GM12878 (cell line): ENCODE data around the gene LYRM4. TPM values are rescaled to one million over a fixed set of nuclear protein-coding genes. Genes with fewer than 3 reads are reported as not detected.

Experiments used
- ATAC-seq: fragments of 200-7000 bp; cut with Tn5 transposase; 3 replicates; pipeline ENCODE4 v1.9.1; 2020; ENCODE audit warnings: mild to moderate bottlenecking, moderate library complexity
- BruUV-seq: library from RNA; stranded (reverse); fragments of 400-500 nt; replicated peaks from 2 replicates; lab custom pipeline; 2021; lab: Mats Ljungman, UMichigan
- CTCF ChIA-PET: fragments of 300-600 bp; sonication (Branson Sonifier 250); formaldehyde crosslinking; extraction: SDS; loops from one replicate; lab custom pipeline; 2021; ENCODE audit warnings: inconsistent platforms; lab: Yijun Ruan, JAX
- POLR2A ChIA-PET: fragments of 350-600 bp; formaldehyde crosslinking; extraction: SDS; loops from one replicate; lab custom pipeline; 2021; ENCODE audit warnings: inconsistent platforms; lab: Charles Lee
- RAD21 ChIA-PET: fragments of 300-600 bp; sonication (Branson Sonifier 250); formaldehyde crosslinking; loops from one replicate; lab custom pipeline; 2023; ENCODE audit warnings: antibody characterized with exemption; ENCODE audit not compliant: unreplicated experiment; lab: Charles Lee
- SMC1A ChIA-PET: fragments of 300-600 bp; sonication (Branson Sonifier 250); formaldehyde crosslinking; loops from one replicate; lab custom pipeline; 2023; ENCODE audit not compliant: unreplicated experiment, uncharacterized antibody; lab: Charles Lee
- DNase-seq: peaks from one replicate; pipeline ENCODE4 v3.0.0-alpha.2; 2011; ENCODE audit warnings: low read depth, low spot score
- FAIRE-seq: peaks from 3 replicates; lab custom pipeline; 2011; peaks lifted over from hg19 to GRCh38; lab: Jason Lieb, UNC
- H2AFZ ChIP-seq: 2 replicates; pipeline ENCODE4 v1.6.0; 2011; ENCODE audit warnings: low read depth, low read length, control low read depth; ENCODE audit not compliant: control insufficient read depth
- H3K27ac ChIP-seq: 2 replicates; pipeline ENCODE4 v1.5.1; 2011; ENCODE audit warnings: control low read depth; ENCODE audit not compliant: control insufficient read depth, insufficient read depth
- H3K27me3 ChIP-seq, 2 experiments: replicated peaks in 1 of 2; 2 replicates each; pipeline versions ENCODE4 v1.6.0 to v1.6.1; 2011; ENCODE audit warnings: low read length in 1 of 2; ENCODE audit not compliant: control insufficient read depth in 2 of 2, insufficient read depth in 2 of 2
- H3K36me3 ChIP-seq, 2 experiments: 2 replicates each; pipeline ENCODE4 v1.5.1; 2011; ENCODE audit warnings: low read length in 1 of 2; ENCODE audit not compliant: control insufficient read depth in 2 of 2, insufficient read depth in 2 of 2
- H3K4me1 ChIP-seq: 2 replicates; pipeline ENCODE4 v1.6.1; 2011; ENCODE audit warnings: mild to moderate bottlenecking, low read length, moderate library complexity, mixed read lengths; ENCODE audit not compliant: control insufficient read depth, insufficient read depth
- H3K4me2 ChIP-seq: 2 replicates; pipeline ENCODE4 v1.6.0; 2011; ENCODE audit warnings: control low read depth; ENCODE audit not compliant: control insufficient read depth, insufficient read depth
- H3K4me3 ChIP-seq: fragments of 200-600 bp; sonication (generic); 2 replicates; pipeline ENCODE4 v1.5.1; 2016
- H3K79me2 ChIP-seq: 2 replicates; pipeline ENCODE4 v1.6.0; 2011; ENCODE audit warnings: low read length; ENCODE audit not compliant: control insufficient read depth, insufficient read depth
- H3K9ac ChIP-seq: 2 replicates; pipeline ENCODE4 v1.8.0; 2011; ENCODE audit warnings: low read length, control low read depth, mixed read lengths; ENCODE audit not compliant: control insufficient read depth, insufficient read depth
- H3K9me3 ChIP-seq: replicated peaks from 3 replicates; pipeline ENCODE4 v1.5.1; 2011; ENCODE audit warnings: mild to moderate bottlenecking, low read length; ENCODE audit not compliant: control insufficient read depth, insufficient read depth
- H4K20me1 ChIP-seq: 2 replicates; pipeline ENCODE4 v1.6.0; 2011; ENCODE audit not compliant: control insufficient read depth, insufficient read depth
- ASH2L ChIP-seq: fragments of 300-600, 200-600 bp; sonication (generic); IDR thresholded peaks from 2 replicates; pipeline ENCODE4 v1.6.1; 2017; ENCODE audit warnings: low read depth, mild to moderate bottlenecking, borderline replicate concordance
- ATF3 ChIP-seq: IDR thresholded peaks from 2 replicates; pipeline ENCODE4 v1.6.1; 2011; ENCODE audit warnings: low read depth, mild to moderate bottlenecking, low read length, moderate library complexity, borderline replicate concordance; ENCODE audit errors: extremely low read depth
- CBFB ChIP-seq: IDR thresholded peaks from 2 replicates; pipeline ENCODE4 v1.6.1; 2016; ENCODE audit warnings: antibody characterized with exemption, low read depth
- CBX5 ChIP-seq: sonication (generic); IDR thresholded peaks from 2 replicates; pipeline ENCODE4 v1.6.1; 2016; ENCODE audit warnings: low read depth, moderate library complexity, mild to moderate bottlenecking, inconsistent platforms
- CHD2 ChIP-seq: IDR thresholded peaks from 2 replicates; pipeline ENCODE4 v1.6.1; 2011; ENCODE audit warnings: low read depth, low read length, improper control_type of control experiment, borderline replicate concordance
- CREB1 ChIP-seq: IDR thresholded peaks from 2 replicates; pipeline ENCODE4 v1.6.1; 2012; ENCODE audit warnings: low read depth, mild to moderate bottlenecking, inconsistent platforms
- JUNB ChIP-seq: IDR thresholded peaks from 2 replicates; pipeline ENCODE4 v1.6.1; 2016; ENCODE audit warnings: antibody characterized with exemption, mild to moderate bottlenecking
- SMARCA5 ChIP-seq: fragments of 450-650 bp; IDR thresholded peaks from 2 replicates; pipeline ENCODE4 v1.6.1; 2017; ENCODE audit warnings: mild to moderate bottlenecking
- SP1 ChIP-seq: IDR thresholded peaks from one replicate; pipeline ENCODE4 v1.6.1; 2011; ENCODE audit warnings: low read depth, low read length
- SREBF1 ChIP-seq: IDR thresholded peaks from 2 replicates; pipeline ENCODE4 v1.6.1; 2012; ENCODE audit warnings: mild to moderate bottlenecking, low read length
- SRF ChIP-seq, 2 experiments: IDR thresholded peaks; 2 replicates each; pipeline ENCODE4 v1.6.1; 2011; ENCODE audit warnings: low read depth in 2 of 2, low read length in 2 of 2, mild to moderate bottlenecking in 1 of 2, moderate library complexity in 1 of 2
- TAF1 ChIP-seq: IDR thresholded peaks from 2 replicates; pipeline ENCODE4 v1.6.1; 2011; ENCODE audit warnings: mild to moderate bottlenecking, low read depth, low read length, borderline replicate concordance
- ZBED1 ChIP-seq: IDR thresholded peaks from 2 replicates; pipeline ENCODE4 v1.6.1; 2016; ENCODE audit warnings: borderline replicate concordance
- ZBTB40 ChIP-seq: fragments of 450-650 bp; IDR thresholded peaks from 2 replicates; pipeline ENCODE4 v1.6.1; 2016; ENCODE audit warnings: mild to moderate bottlenecking, moderate library complexity, borderline replicate concordance
- ZNF217 ChIP-seq: fragments of 450-650 bp; IDR thresholded peaks from 2 replicates; pipeline ENCODE4 v1.6.1; 2017; ENCODE audit warnings: antibody characterized with exemption, mild to moderate bottlenecking
- ZNF592 ChIP-seq: fragments of 450-650 bp; IDR thresholded peaks from 2 replicates; pipeline ENCODE4 v1.6.1; 2017; ENCODE audit warnings: mild to moderate bottlenecking, moderate library complexity
- WGBS: methylation state at CpG from one replicate; pipeline ENCODE4 v1.1.6; 2016; ENCODE audit warnings: low lambda C conversion rate; ENCODE audit not compliant: insufficient replicate concordance, insufficient coverage; ENCODE audit errors: missing lambda C conversion rate; 5-methylcytosine and 5-hydroxymethylcytosine counted together
- in situ Hi-C: fragments of 300-500 bp; cut with MboI; formaldehyde crosslinking; loops from 9 replicates; pipeline ENCODE4 v1.14.3; 2018; ENCODE audit warnings: mixed read lengths
- intact Hi-C: fragments of 100-400 bp; cut with micrococcal nuclease; formaldehyde crosslinking; loops from one replicate; pipeline ENCODE4 v1.14.2; 2022; ENCODE audit not compliant: unreplicated experiment
- polyA plus RNA-seq, 11 experiments: library from polyadenylated mRNA; depleted of rRNA in 4 of 11; unstranded in 6 of 11; stranded (reverse) in 5 of 11; fragments of >200 nt; fragmentation: Nextera tagmentation in 4 of 11; fragmentation: Illumina TruSeq in 1 of 11; extraction: Ambion mirVana in 4 of 11; extraction: Trizol in 1 of 11; gene quantifications; 1 replicate in 1 of 11; 2 replicates in 10 of 11; pipeline versions ENCODE4 v1.2.1 to v1.2.3, GENCODE V29; 2011 to 2016; ENCODE audit warnings: inconsistent platforms in 2 of 11, missing spikeins in 2 of 11, low read depth in 1 of 11
- total RNA-seq, 4 experiments: library from RNA; depleted of rRNA in 3 of 4; stranded (reverse); fragments of >200 nt in 3 of 4; fragmentation: Illumina TruSeq in 1 of 4; extraction: Trizol in 1 of 4; gene quantifications; 2 replicates each; pipeline versions ENCODE4 v1.2.1 to v1.2.3, GENCODE V29; 2013 to 2021

The LYRM4 gene
- total and polyA plus RNA-seq, 10 of the 15 experiments (the other 5 are each of a cell fraction or from before 2014, with no cell fraction given), result 32.7 to 66.8 (median 44.0) TPM

GRCh38 chr6:5138995-5139827, 121.5 kb downstream of the LYRM4 start:
- SMC1A ChIA-PET, result interaction anchor here (1.0 to 1.6 kb wide), 2 partner anchors 158 to 240 kb away, joined by 3 read pairs; no protein-coding TSS in a partner anchor
- CTCF ChIA-PET, result interaction anchor here (0.9 to 10.8 kb wide), 4 partner anchors 61 to 263 kb away, joined by 3 to 198 read pairs (median 8); no protein-coding TSS in a partner anchor
- BruUV-seq, result no TSS peak
- no peaks in the 10 kb centered on the region for H3K9me3 ChIP-seq
- H3K9ac ChIP-seq, result no peak overlapping the region
- no peak overlapping the region for H3K27ac ChIP-seq
- POLR2A ChIA-PET, result interaction anchor here (0.9 kb wide), 1 partner anchor 120 kb away, joined by 3 read pairs; no protein-coding TSS in a partner anchor
- FAIRE-seq (no peak), DNase-seq (no peak), ATAC-seq (no peak)
- no peak overlapping the region for H3K4me2 ChIP-seq
- WGBS, result 70% methylated on average over 13 of the region's 13 CpGs
- H2AFZ ChIP-seq, result no peak overlapping the region
- in situ Hi-C loops, result no loop called here
- RAD21 ChIA-PET, result interaction anchor here (1.1 to 3.4 kb wide), 3 partner anchors 163 to 263 kb away, joined by 3 to 20 read pairs (median 6); no protein-coding TSS in a partner anchor
- peaks cover 11% of the 10 kb centered on the region for H3K4me1 ChIP-seq
- no peak overlapping the region for H3K4me3 ChIP-seq
- H3K36me3 ChIP-seq, result no peaks in the 10 kb centered on the region
- intact Hi-C loops, result no loop called here
- H3K79me2 ChIP-seq, result no peaks in the 10 kb centered on the region
- H3K27me3 ChIP-seq, result no peaks in the 10 kb centered on the region
- no peaks in the 10 kb centered on the region for H4K20me1 ChIP-seq
- TF ChIP-seq ASH2L (no peak), SREBF1 (no peak), ATF3 (no peak), ZNF592 (no peak), ZBTB40 (no peak), ZBED1 (no peak), SRF (IDR thresholded peaks at IDR 0.05; ENCODE audit: low read depth in 2 of 2, low read length in 2 of 2) (no peak), JUNB (no peak), SP1 (no peak), ZNF217 (no peak), CREB1 (no peak), SMARCA5 (no peak), CHD2 (no peak), CBX5 (no peak), CBFB (no peak), TAF1 (no peak)
